GM12874 (cell line): ENCODE results near the gene BCL7A.

Experiments used
- TF ChIP-seq, protein P1 (sequence below): IDR thresholded peaks from 2 replicates; pipeline ENCODE4 v1.5.1; 2011; ENCODE audit warnings: low read depth, mild to moderate bottlenecking, control low read depth, low read length, moderate library complexity; ENCODE audit not compliant: insufficient read depth

Gene BCL7A

DNA sequence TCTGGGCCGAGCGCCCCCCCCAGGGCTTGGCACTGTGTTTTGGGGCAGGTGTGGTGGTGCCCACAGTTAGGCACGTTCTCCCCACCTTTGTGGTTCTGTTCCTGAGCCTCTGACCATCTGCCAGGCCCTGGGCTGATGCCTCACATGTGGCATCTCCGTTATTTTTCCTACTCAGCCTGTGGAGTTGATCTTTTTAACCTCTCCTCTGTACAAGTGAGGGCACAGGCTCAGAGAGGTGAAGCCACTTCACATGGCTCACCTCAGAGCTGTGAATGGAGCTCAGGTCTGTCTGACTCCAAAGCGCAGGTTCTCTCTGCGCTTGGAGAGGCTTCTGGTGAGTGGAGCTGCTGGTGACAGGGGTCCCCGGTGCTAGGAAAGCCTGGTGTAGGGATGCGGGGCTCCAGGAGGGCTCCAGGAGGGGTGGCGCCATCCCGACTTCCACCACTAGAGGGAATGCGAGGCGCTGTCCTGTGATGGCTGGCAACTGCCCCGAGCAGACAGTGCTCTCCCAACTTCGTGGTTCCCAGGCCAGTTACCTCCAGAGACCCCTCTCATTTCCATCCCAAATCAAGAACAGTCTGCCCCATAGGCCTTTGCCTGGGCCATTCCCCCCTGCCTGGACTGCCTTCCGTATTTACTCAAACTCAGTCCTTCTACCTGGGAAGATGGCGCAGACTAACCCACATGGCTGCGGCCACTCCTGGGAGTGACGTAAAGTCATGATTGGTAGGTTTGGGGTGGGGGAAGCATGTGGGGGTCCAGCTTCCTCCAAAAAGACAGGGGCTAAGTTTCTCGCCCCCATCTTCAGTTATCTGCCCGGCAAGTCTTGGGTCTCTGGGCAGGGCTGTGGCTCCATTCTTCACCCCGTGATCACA is 9.9 kb downstream of the BCL7A start:
- TF ChIP-seq, protein P1, sequence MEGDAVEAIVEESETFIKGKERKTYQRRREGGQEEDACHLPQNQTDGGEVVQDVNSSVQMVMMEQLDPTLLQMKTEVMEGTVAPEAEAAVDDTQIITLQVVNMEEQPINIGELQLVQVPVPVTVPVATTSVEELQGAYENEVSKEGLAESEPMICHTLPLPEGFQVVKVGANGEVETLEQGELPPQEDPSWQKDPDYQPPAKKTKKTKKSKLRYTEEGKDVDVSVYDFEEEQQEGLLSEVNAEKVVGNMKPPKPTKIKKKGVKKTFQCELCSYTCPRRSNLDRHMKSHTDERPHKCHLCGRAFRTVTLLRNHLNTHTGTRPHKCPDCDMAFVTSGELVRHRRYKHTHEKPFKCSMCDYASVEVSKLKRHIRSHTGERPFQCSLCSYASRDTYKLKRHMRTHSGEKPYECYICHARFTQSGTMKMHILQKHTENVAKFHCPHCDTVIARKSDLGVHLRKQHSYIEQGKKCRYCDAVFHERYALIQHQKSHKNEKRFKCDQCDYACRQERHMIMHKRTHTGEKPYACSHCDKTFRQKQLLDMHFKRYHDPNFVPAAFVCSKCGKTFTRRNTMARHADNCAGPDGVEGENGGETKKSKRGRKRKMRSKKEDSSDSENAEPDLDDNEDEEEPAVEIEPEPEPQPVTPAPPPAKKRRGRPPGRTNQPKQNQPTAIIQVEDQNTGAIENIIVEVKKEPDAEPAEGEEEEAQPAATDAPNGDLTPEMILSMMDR = peak; percentile 83

DNA sequence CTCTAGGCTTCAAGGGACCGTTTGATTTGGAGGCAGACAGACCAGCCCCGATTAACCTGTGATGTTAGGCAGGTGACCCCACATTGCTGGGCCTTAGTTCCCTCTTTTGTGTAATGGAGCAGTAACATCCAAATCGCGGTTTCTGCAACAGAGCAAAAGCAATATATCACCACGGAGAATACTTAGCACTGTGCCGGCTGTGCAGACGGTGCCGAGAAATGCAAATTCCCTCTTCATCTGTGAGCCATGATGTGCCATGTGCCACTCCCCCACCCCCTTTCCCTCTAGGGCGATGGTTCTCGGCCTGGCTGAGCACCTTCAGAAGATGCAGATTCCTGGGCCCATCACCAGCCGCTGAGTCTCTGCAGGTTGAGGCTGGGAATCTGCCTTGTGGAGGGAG is 10.9 kb downstream of the BCL7A start:
- TF ChIP-seq, protein P1 = no peak

- TF ChIP-seq, protein P1 = no peak
Observed at GRCh38 chr12:122035292-122035691, 13.6 kb downstream of the BCL7A start.

DNA sequence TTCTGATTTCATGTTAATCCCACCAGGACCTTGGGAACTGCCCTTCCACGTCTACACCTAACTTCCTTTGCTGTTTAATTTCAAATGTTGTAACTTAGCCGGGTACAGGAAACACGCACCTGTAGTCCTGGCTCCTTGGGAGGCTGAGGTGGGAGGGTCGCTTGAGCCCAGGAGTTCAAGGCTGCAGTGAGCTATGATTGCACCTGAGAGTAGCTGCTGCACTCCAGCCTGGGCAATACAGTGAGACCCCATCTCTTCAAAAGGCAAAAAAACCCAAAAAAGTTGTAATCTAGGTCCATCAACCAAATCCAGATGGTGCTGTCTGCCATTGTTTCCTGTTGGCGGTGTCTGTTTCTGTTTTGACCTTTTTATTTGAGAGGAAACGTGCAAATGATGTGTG is 14.5 kb downstream of the BCL7A start:
- TF ChIP-seq, protein P1 = no peak

DNA sequence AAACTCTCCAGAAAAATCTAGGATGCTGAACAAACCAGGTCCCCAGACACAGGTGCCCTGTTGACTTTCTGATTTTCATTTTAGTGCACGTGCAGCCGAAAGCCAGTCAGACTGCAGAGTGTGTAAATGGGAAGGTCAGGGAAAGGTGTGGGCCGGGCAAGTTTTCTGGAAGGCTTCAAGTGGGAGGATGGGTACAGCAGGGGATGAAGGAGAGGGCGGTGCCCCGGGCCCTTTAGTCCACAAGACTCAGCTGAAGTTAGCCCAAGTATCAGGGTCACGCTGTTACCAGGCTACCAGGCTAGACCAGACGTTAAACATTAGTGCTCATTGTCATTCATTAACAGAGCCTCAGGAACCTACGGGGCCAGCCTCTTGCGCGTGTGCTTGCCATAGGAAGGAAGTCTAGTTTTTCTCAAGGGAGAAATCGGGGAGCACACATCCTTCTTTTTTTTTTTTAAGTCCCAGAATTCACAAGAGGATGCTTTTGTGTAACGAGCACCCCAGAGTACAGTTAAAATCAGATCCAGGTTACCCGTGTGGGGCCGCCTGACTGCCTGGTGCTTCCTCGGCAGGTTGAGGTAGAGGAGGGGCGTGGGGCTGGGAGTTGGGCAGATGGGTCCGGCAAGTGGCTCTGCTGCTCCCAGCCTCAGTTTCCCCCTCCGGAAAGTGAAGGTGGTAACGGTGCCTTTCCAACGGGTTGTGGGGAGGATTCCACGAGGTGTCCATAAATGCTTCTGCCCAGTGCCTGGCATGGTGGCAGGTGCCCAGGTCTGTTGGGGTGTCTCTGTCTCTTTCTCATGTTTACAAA is 19.1 kb downstream of the BCL7A start:
- TF ChIP-seq, protein P1 = no peak

- TF ChIP-seq, protein P1 = no peak
Observed at GRCh38 chr12:122042910-122043309, 21.2 kb downstream of the BCL7A start.

DNA sequence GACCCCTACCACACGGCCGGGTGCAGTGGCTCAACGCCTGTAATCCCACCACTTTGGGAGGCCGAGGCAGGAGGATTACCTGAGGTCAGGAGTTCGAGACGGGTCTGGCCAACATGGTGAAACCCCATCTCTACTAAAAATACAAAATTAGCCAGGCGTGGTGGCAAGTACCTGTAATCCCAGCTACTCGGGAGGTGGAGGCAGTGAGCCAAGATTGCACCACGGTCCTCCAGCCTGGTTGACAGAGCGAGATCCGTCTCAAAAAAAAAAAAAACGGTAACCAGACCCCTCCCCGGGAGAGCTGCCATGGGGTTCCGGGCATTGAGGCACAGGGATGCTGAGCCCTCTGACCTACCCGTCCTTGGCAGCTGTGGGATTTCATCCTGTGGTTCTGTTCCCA is 21.8 kb downstream of the BCL7A start:
- TF ChIP-seq, protein P1 = no peak
